SW480 (cell line): ENCODE results near the gene SIX2.
A peak's percentile ranks its signal among the peaks of the same experiment; 100 is the strongest.

Experiments
- DNase-seq: peaks from one replicate; pipeline ENCODE4 v3.0.0-alpha.2; 2016; ENCODE audit warnings: low spot score

Gene SIX2

DNA sequence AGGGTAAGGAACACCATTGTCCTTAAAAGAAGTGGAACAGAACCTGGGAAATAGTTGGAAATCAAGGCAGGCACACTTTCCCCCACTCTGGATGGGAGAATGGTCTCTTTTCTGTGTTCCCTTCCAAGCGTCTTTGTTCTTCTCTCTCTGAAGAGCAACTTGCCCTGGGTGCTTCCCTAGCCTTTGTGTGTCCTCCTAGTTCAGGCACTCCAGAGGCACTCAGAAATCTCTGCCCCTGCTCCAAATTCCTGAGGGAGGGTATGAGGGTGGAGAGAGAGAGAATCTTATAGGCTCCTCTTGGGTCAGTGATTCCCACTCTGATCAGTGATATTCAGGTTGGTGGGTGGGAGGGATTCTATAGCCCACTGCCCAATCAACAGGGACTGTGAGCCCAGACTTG, 8.8 kb upstream of the SIX2 start:
- no peak for DNase-seq

DNA sequence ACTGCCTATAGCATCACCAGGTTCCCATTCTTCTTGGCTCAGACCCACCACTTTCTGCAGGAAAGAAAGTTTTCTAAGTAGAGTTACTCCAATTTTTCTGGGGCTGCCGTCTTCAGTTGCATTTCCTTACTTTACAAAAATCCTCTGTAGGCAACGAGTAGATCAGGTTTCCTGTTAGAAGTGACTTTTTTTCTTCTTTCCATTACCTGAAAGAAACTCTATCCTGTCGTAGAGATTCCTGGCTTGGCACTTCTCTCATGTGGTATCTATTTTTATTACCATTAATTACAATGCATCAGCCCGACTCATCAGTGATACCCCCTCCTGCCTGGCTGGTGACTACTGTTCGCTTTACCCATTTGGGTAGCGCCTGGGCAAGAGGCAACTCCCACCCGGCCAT, 5.6 kb upstream of the SIX2 start:
- no peak for DNase-seq

DNA sequence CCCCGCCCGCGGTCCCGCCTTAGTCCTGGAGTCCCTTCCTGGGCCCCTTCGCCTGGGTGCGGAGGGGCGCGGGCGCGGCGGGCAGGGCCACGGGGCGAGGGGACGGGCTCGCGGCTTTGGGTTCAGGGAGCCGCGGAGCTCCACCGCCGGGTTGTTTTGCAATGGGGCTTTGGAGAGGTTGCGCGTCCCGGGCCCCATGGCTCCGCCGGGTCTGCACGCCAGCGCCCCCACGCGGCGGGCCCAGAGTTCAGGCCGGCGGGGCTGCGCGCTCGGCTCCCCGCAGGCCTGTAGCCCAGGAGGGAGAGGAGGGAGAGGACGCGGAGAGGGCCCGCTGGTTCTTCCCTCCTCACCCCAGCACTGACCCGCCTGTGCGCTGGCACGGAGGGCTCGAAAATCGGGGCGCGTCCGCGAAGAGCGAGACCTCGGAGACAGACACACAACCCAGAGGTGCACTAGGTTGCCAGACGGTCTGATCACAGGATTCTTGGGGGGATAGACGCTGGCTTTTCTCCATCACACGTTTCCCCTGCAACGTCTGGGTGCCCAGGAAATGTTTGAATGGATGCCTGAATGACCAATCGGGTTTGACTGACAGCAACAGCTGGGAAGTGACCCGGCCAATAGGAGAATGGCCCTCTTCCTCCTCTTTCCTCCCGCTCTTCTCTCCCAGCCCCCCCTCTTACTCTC, 4.9 kb upstream of the SIX2 start:
- DNase-seq, result peak; percentile 43

DNA sequence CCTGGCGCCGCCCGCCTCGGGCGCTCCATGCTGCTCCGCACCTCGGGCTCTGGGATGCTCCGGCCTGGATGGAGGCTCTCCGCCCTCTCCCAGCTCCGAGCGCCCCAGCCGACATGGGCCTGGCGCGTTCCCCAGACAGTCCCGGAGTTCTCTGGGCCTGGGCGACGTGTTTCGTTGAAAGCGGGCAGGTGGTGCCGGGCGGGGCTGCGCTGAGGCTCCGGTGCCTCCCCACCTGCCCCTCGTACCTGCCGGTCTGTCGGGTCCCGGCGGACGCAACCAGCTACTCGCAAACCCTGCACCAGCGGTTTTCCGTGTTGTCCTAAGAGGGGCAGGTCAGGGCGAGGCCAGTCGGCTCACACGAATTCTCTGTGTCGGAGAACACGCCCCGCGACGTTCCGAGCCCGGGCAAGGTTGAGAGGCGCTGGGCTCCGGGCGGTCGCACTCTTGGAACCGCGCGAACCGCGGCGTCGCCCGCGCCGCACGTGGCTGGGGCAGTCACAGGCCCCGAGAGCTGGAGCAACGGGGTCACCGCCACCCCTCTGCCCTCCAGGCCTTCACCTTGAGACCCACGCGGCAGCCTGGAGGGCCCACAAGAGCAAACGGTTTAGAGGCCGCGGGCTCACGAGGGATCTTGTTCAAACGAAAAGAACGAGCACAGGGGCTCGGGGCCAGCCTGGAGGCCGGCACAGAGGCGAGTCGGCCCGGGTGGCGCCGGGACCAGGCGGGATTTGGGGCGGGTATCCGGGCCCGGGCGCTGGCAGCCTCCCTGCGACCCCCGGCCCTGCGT, 4.2 kb upstream of the SIX2 start:
- DNase-seq, result no peak

DNA sequence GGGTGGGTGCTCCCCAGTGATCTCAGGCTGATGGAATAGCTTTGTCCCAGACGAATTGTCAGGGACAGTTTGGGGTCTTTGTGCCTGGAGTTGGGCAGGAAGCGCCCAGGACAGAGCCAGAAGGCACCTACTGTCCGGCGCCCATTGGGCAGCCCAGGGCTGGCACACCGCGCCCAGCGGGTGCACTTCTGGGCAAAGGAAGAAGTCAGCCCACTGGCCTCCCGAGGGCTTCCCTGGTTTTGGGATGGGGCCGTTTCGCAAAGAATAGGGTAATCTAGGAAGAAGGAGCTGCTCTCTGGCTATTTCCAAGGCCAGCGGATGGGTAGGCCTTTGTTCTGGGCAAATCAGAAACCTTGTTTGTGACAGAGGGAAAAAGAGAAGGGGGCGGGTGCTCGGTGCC, 3.5 kb upstream of the SIX2 start:
- no peak for DNase-seq

DNA sequence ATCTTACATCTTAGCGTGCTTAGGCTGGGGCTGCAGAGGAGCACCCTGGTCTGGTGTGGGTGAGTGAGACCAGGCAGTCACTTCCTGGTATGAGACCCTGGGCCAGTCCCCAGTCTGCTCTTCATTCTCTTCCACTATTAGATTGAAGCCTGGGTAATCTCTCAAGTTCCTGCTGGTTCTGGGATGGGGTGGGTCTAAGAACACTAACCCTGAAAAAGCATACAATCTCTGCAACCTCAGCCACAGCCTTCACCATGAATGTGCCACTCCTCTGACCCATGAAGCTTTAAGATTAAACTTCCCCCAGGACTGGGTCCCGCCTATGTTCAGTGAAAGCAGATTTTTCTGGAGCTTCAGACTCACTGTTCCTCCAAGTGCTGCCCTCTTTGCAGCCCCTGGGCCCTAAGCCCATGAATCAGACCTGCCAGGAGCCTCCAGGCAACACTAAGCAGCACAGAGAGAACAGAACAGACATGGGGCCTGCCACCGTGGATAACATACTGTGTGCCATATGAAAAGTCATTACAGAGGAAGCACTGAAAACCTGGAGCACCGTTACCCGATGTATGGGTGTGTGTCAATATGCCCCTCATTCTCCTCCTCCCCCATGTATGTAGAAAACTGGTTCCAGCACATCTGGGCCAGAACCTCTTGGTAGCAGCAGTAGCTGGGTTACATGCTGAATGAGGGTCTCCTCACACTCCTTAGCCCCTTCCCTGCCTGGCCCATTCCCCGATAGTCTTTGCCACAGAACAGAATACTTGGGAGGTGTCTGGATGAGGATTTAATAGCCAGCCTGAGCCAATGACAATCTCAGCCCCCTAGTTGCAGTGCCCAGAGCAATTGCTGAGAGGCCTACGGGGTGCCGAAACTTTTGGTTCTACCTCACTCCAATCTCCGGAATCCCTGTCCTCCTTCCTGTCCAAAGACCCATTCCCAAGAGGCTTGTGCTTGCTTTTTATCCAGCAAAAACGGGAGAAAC, 2.7 kb upstream of the SIX2 start:
- DNase-seq, result no peak

DNA sequence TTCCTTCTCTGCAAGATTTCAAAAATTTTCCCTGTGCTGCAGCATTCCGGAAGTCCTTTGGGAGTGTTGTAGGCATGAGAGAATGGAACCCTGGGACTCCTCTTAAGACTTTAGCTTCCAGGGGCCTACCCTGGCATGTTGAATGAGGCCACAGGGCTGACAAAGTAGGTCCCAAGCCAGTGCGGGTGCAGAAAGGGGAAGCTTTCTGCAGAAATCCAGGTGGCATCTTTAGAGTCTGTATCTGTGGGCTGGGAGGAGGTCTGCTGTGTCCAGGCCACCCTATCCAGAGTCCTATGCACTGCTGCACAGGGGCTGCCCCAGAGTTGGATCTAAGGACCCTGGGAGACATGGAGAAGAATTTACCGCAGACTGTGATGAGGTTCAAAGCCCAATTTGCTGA, 1.9 kb upstream of the SIX2 start:
- DNase-seq, result no peak

DNA sequence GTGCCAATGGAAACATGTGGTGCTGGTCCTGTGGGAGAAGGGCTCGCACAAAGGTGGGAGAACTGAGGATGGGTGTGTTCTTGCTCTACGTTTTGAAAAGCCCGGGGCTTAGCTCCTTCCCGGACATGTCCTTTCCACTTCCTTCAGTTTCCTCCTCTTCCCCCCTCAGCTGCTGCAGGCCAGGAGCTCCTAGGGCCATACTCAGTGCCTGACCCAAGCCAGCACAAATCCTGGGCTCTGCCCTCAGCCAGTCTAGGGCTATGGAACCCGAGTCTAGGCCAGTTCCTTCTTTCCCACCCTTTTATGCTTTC, 1.4 kb upstream of the SIX2 start:
- DNase-seq, result no peak

DNA sequence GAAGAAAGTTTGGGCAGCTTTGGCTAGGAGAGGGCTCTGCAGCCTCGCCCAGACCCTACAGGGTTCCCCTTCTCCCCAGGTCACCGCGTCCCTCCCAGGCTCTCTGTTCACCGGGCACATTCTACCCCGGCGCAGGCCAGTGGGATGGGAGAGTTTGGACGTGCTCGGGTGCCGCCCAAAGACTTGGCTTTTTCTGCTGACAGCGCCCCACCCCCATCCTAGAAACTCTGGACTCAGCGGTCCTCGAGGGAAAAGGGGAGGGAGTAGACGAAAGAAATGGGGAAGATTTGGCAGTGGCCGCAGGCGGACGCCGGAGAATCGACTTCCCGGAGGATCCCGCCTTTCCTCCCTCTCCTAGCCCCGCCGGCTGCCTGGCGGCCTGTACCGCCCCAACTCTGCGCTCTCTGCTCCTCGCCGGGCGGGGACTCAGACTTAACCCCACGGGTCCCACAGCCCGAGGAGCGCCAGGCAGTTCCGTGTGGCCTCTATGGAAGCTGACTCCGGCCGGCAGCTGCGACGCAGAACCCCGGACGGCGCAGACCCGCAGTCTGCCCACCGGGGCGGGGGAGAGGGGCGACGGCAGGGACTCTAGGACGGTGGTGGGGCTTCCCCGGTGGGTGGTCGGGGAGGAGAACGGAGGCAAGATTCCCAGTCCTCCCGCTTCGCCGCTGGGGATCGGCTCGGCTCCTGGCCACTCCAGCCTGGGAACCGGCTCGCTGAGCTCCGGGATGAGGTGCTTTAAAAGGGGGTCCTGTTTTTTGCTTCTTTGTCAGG, 863 bp upstream of the SIX2 start:
- peak; percentile 35 for DNase-seq

DNA sequence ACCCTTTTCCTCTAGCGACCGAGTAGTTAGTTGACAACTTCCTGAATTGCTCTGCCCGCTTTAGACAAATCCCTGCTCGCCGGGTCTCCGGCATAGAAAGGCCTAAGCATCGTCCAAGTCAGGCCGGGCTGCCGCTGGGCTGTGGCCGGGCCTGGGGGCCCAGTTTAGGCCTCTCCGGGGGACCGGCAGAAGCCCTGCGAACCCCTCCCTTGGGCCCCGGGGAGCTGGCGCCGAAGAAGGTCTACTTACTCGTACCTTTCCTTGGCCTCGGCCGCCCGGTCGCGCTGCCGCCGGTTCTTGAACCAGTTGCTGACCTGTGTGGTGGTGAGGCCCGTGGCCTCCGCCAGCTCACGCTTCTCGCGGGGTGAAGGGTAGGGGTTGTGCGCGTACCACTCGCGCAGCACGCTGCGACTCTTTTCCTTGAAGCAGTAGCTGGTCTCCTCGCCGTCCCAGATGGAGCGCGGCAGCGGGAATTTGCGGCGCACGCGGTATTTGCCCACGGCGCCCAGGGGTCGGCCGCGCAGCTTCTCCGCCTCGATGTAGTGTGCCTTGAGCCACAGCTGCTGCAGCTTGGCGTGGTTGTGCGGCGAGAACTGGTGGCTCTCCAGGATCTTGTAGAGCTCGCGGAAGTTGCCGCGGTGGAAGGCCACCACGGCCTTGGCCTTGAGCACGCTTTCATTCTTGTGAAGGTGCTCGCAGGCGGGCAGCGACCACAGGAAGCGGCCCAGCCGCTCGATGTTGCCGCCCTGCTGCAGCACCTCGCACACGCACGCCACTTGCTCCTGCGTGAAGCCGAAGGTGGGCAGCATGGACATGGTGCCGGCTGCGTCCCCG, 739 bp downstream of the SIX2 start:
- peak; percentile 22 for DNase-seq

DNA sequence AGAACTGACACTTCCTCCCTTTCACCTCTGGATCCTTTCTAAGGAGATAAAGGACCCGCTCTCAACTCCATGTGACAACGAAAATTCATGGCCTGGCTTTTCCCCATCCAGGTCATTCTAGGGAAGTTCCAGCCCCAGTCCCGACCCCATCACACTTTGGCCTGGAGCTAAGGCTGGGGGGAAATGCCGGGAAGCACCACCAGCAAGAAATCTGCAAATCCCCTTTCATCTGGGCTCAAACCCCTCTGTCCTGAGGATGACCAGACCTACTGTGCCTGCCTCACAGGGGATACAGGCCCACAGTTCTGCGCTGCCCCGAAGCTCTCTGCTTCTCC, 1.3 kb downstream of the SIX2 start:
- DNase-seq, result no peak

DNA sequence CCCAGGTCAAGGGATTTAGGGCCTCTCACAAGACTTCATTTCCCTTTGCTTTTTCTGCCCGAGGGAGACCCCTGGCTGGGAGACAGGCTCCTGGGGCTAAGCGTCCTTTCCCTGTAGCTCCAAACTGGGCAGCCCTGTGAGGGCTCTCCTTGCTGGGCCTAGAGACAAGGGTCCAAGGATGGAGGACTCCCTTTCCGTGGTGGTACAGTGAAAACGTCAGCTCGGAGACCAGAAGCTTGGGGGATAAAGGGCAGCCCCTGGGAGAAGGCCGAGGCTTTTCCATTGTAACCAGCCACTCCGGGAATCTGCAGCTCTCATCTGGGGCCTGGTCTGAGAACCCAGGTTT, 2.3 kb downstream of the SIX2 start:
- DNase-seq, result no peak

DNA sequence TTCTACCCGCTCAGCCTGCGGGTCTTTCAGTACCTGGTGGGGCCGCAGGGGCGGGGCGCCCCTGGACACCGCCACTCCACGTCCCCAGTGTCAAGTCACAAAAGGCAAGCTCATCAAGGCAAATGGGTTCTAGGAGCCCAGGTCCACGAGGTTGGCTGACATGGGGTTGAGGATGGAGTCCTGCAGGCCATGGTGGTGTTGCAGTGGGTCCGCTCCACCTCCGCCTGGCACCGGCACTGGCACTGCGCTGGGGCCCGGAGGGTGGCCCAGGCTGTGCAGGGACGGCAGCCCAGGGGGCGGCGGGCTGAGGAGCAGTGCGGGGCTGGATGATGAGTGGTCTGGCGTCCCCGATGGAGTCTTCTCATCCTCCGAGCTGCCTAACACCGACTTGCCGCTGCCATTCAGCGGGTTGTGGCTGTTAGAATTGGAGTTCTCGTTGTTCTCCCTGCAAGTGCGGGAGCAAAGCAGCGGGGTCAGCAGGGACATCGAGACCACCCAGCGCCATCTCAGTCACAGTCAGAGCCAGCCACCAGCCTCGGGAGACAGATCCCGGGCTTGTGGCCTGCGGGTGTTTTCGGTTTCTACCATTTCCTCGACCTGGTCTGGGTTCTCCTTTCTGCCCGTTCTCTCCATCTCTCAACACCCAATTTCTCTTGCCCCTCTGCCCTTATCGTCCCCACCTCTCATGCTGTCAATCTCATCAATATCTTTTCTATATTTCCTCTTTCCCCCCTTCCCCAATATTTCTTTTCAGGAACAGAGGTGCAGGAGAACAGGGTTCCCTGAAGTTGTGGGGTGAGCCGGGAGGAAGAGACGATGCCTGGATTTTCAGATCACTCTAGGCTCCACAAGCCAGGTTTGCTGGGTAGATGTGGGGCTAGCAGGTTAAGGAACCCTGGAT, 3.0 kb downstream of the SIX2 start:
- no peak for DNase-seq

DNA sequence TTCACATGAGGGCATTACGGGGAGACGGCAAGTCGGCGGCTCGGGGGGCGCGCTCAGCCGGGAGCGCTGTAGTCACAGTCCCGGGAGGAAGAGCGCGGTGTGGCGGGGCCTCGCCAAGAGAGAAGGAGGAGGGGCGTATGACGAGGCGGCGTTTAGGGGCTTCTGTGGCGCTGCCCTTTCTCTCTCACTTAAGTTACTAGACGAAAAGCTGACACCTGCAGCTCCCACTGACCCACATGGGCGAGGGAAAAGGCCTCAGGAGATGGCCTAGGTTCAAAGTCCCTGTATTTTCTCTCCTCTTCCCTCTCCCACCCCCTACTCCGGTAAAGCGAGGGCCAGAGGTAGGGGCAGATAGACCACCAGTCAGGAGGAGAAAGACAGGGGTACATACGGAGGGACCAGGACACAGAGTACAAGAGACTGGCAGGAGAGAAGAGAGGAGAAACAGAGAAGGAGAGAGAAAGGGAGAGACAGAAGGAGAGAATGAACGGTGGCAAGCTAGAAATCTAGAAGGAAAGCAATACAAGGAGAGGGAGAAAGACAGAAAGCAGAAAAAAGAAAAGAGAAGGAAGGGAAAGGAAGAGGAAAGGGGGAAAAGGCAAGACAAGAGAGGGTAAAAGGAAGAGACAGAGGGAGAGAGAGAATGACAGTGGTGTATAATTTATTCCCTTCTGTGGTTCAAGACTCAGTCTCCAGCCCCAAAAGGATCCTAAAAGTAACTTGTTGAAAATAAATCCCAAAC, 3.8 kb downstream of the SIX2 start:
- no peak for DNase-seq

DNA sequence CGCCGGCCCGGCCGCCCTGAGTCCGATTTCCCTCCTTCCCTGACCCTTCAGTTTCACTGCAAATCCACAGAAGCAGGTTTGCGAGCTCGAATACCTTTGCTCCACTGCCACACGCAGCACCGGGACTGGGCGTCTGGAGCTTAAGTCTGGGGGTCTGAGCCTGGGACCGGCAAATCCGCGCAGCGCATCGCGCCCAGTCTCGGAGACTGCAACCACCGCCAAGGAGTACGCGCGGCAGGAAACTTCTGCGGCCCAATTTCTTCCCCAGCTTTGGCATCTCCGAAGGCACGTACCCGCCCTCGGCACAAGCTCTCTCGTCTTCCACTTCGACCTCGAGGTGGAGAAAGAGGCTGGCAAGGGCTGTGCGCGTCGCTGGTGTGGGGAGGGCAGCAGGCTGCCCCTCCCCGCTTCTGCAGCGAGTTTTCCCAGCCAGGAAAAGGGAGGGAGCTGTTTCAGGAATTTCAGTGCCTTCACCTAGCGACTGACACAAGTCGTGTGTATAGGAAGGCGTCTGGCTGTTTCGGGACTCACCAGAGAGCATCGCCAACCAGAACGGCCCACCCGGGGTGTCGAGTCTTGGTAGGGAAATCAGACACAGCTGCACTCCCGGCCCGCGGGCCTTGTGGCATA, 4.6 kb downstream of the SIX2 start:
- DNase-seq, result no peak

DNA sequence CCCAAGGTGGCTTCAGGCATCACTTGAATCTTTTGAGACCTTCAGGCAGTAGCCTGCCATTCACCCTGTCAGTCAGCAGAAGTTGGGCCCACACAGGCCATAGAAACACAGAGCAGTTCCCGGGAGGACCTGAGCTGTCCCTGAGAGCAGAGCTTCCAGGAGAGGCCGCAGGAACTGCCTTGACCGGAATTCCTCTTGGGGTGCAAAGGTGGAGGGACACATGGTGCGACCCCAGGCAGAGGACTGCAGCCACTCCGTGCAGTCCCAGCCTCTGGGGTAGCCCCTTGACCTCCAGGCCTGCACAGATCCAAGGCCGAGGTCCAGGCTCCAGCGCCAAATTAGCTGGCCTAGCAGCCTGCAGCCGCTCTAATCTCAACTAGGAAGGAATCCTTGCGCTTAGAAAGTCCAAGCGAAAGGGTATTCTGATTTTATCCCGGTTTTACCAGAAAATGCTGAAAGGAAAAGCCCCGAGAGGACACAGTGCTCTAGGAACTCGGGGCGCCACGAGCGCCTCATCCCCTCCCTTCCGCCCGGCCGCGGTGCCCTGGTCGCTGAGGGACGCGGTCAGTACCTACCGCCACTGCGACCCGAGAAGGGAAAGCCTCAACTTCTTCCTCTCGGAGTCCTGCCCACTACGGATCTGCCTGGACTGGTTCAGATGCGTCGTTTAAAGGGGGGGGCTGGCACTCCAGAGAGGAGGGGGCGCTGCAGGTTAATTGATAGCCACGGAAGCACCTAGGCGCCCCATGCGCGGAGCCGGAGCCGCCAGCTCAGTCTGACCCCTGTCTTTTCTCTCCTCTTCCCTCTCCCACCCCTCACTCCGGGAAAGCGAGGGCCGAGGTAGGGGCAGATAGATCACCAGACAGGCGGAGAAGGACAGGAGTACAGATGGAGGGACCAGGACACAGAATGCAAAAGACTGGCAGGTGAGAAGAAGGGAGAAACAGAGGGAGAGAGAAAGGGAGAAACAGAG, 5.4 kb downstream of the SIX2 start:
- DNase-seq, result no peak

DNA sequence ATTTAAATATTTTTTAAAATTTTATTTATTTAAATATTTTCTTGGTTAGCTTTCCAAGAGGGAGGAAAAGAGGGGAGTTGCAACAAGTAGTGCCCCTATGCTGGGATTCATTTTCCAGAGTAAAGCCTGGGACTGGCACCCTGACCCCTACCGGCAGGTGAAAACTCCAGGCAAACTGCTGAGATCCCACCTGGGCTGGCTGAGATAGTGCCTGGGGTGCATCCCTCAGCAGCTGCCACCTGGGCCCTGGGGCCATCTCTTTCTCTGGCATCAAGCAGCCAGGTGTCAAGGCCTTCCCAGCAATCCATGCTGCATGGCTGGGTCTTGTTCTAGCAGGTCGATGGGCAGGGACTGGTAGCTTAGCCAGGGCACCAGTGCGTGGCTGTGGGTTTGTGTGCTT, 6.6 kb downstream of the SIX2 start:
- no peak for DNase-seq

DNA sequence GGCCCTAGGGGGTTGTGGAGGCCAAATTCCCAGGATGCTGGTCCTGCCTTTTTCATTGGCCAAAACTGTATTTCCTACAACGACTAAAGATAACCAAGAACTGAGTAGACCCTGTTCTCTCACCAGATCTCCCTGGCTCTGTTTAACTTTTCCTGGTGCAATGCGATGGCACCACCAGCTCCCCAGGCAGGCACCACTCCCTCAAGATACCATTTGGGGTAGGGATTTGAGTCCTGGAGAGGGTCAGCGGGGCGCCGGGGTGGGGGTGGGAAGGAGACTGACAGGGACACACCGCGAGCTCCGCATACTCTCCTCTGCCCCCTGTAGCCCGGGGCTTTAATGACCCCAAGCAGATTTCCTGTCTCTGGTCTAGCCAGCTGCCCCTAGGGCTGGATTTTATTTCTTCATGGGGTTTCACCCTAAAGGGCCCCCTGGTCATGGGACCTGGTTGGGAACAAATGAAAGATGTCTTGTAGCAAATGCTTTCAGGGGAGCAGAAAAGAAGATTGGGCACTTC, 7.3 kb downstream of the SIX2 start:
- no peak for DNase-seq
